ENCODE results near the gene SERPINA6.
"Not testable (repeated sequence)": the region's sequence is repeated elsewhere in the genome, so short reads cannot be mapped to it uniquely, and the experiment has no call there.

The SERPINA6 gene

DNA sequence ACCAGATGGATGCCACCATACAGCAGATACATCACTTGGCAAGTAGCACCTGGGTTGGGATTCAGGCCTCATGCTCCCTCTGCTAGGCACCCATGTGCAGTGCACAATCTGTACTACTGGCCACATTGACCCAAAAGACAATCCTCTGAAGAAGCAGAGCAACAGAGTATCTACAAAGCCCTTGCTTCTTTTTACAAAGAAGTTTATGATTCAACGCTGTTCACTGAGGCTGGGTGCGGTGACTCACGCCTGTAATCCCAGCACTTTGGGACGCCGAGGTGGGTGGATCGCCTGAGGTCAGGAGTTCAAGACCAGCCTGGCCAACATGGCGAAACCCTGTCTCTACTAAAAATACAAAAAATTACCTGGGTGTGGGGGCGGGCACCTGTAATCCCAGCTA lies 31.1 kb upstream of the SERPINA6 start:
- H3K9me3 ChIP-seq (ENCODE audit: control insufficient read depth, low read length); H3K36me3 ChIP-seq (ENCODE audit: control insufficient read depth, insufficient read depth, low read length); H3K4me1 ChIP-seq (ENCODE audit: control insufficient read depth, insufficient read depth, low read length, poor library complexity, severe bottlenecking); H3K4me3 ChIP-seq (ENCODE audit: insufficient read depth, low read depth, low read length, poor library complexity, severe bottlenecking); H3K27me3 ChIP-seq (replicated peaks; ENCODE audit: control insufficient read depth, insufficient read depth, low read length, poor library complexity, severe bottlenecking); DNase-seq; H3K27ac ChIP-seq (ENCODE audit: insufficient read depth, low read length, poor library complexity, severe bottlenecking): not testable (repeated sequence)

DNA sequence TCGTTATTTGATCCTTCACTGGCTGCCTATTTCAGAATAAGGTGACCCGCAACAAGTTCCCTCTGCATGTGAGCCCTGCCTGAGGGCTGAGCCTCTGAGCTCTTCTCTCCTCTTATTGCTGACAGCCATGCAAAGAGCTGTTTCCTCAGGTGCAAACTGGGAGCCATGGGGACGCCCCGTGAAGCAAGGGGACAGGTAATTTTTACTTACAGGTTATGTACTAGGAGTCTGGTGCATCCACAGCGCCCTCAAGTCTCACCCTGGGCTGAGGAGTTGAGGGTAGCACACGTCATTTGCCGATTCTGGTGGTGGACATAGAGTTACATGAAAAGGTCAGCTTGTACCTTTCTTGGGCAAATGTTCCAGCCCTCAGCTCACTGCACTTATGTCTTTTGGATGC lies 26.1 kb upstream of the SERPINA6 start:
- Histone ChIP-seq H3K9me3 (ENCODE audit: control insufficient read depth, low read length) (no peaks in the 10 kb centered on the region), H3K27me3 (replicated peaks; ENCODE audit: control insufficient read depth, insufficient read depth, low read length, poor library complexity, severe bottlenecking) (no peaks in the 10 kb centered on the region), H3K27ac (ENCODE audit: insufficient read depth, low read length, poor library complexity, severe bottlenecking) (no peak overlapping the region), H3K4me3 (ENCODE audit: insufficient read depth, low read depth, low read length, poor library complexity, severe bottlenecking) (no peak overlapping the region), H3K36me3 (ENCODE audit: control insufficient read depth, insufficient read depth, low read length) (no peaks in the 10 kb centered on the region), H3K4me1 (ENCODE audit: control insufficient read depth, insufficient read depth, low read length, poor library complexity, severe bottlenecking) (peaks cover 11% of the 10 kb centered on the region)
- no peak for DNase-seq

DNA sequence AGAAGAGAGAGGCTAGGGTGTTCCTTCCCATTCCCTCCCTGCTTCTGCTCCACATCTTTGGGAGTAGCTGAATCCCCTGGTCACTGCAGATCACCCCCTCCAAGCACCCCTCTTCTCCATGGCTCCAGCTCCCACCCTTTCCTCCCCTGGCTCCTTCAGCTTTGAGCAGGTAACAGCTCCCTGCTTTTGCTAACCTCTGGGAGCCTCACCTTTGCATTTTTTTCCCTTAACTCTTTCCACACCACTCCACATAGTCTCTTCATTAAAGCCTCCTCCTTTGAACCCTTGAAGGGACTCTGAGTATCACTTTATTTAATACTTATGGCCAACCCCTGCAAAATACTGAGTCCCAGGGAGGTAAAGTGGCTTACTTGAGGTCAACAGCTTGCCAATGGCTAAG lies 25.7 kb upstream of the SERPINA6 start:
- no peak for DNase-seq
- Histone ChIP-seq H3K4me3 (ENCODE audit: insufficient read depth, low read depth, low read length, poor library complexity, severe bottlenecking) (no peak overlapping the region), H3K27me3 (replicated peaks; ENCODE audit: control insufficient read depth, insufficient read depth, low read length, poor library complexity, severe bottlenecking) (no peaks in the 10 kb centered on the region), H3K27ac (ENCODE audit: insufficient read depth, low read length, poor library complexity, severe bottlenecking) (no peak overlapping the region), H3K9me3 (ENCODE audit: control insufficient read depth, low read length) (no peaks in the 10 kb centered on the region), H3K4me1 (ENCODE audit: control insufficient read depth, insufficient read depth, low read length, poor library complexity, severe bottlenecking) (peaks cover 11% of the 10 kb centered on the region), H3K36me3 (ENCODE audit: control insufficient read depth, insufficient read depth, low read length) (no peaks in the 10 kb centered on the region)

DNA sequence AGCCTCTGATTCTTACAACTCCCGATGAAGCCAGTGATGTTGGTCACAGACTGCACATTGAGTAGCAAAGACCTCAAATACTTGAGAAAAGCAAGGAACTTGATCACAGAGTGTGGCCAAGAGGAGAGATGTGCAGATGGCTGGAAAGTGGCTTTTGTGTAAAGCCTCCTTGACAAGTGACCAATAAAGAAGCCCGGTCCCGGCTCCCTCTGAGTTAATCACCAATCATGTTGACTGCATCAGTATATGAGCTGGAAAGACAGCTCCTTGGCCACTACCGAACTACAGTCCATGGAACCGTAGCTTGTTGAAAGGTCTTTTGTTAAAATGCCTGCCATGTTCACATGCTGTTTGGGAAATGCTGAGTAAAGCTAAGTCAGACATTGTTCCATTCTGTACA lies 23.7 kb upstream of the SERPINA6 start:
- peaks cover 11% of the 10 kb centered on the region for H3K4me1 ChIP-seq (ENCODE audit: control insufficient read depth, insufficient read depth, low read length, poor library complexity, severe bottlenecking)
- no peak overlapping the region for H3K4me3 ChIP-seq (ENCODE audit: insufficient read depth, low read depth, low read length, poor library complexity, severe bottlenecking)
- no peaks in the 10 kb centered on the region for H3K36me3 ChIP-seq (ENCODE audit: control insufficient read depth, insufficient read depth, low read length)
- no peak for DNase-seq
- peak overlapping the region; percentile 68 for H3K27ac ChIP-seq (ENCODE audit: insufficient read depth, low read length, poor library complexity, severe bottlenecking)
- H3K27me3 ChIP-seq (replicated peaks; ENCODE audit: control insufficient read depth, insufficient read depth, low read length, poor library complexity, severe bottlenecking): no peaks in the 10 kb centered on the region
- no peaks in the 10 kb centered on the region for H3K9me3 ChIP-seq (ENCODE audit: control insufficient read depth, low read length)

DNA sequence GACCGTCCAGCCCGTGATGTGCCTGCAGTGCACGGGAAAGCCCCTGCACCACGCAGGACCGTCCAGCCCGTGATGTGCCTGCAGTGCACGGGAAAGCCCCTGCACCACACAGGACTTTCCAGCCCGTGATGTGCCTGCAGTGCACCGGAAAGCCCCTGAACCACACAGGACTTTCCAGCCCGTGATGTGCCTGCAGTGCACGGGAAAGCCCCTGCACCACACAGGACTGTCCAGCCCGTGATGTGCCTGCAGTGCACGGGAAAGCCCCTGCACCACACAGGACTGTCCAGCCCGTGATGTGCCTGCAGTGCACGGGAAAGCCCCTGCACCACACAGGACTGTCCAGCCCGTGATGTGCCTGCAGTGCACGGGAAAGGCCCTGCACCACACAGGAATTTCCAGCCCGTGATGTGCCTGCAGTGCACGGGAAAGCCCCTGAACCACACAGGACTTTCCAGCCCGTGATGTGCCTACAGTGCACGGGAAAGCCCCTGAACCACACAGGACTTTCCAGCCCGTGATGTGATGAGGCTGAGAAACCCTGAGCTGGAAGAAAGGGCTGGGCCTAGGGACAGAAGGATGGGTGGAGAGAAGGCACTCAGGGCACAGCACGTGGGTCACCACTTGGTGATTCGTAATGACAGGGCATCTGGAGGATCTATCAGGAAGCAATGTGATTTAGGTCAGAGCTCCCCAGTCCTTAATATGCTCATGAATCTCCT lies 23.1 kb upstream of the SERPINA6 start:
- not testable (repeated sequence) for H3K9me3 ChIP-seq (ENCODE audit: control insufficient read depth, low read length); H3K36me3 ChIP-seq (ENCODE audit: control insufficient read depth, insufficient read depth, low read length); H3K4me3 ChIP-seq (ENCODE audit: insufficient read depth, low read depth, low read length, poor library complexity, severe bottlenecking); H3K27me3 ChIP-seq (replicated peaks; ENCODE audit: control insufficient read depth, insufficient read depth, low read length, poor library complexity, severe bottlenecking)
- H3K27ac ChIP-seq (ENCODE audit: insufficient read depth, low read length, poor library complexity, severe bottlenecking): peak overlapping the region; percentile 68
- DNase-seq: peak; percentile 40 to 59 (median 41)
- peaks cover 11% of the 10 kb centered on the region for H3K4me1 ChIP-seq (ENCODE audit: control insufficient read depth, insufficient read depth, low read length, poor library complexity, severe bottlenecking)

DNA sequence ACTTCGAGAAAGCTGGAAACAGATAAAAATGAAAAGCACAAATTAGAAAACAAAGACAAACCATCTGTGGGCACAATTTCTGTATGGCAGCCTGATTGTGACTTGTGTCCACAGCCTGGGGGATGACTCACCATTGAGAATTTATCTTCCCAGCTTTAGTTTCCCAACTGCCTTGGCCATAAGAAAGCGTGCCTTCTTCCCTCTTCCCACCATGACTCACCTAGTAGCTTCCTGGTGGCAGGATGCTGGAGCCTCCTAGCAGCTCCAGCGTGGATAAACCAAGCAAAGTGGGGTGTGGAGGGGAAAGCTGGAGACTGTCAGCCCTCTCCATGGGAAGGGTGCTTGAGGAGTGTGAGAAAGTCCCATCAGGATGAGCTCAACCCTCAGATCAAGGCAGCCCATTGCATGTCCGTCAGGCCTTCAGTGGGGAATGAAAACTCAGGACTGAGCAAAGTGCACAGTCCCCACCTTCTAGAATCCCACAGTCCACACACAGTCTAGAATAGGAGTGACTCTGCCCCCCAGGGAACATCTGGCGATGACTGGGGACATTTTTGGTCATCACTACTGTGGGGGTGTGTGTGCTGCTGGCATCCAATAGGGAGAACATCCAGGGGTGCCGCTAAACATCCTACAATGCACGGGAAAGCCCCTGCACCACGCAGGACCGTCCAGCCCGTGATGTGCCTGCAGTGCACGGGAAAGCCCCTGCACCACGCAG lies 22.4 kb upstream of the SERPINA6 start:
- Histone ChIP-seq H3K27ac (ENCODE audit: insufficient read depth, low read length, poor library complexity, severe bottlenecking) (peak overlapping the region; percentile 59), H3K4me1 (ENCODE audit: control insufficient read depth, insufficient read depth, low read length, poor library complexity, severe bottlenecking) (peaks cover 11% of the 10 kb centered on the region)

DNA sequence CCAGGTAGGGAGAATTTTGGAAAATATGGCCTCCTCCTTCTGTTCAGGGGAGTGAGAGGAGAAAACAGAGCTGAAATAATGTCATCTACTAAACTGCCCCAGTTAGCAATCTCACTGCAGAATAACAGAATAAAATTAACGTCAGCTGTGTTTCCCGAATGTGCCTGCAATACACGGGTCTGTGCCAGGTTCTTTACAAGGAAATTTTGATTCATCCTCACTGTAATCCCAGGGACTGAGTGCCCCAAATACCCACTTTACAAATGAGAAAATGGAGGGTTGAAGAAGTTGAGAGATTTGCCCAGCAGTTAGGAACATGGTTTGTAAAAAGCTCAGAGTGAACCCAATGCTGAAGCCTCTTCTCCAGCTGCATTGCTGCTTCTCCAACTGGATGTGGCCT lies 21.3 kb upstream of the SERPINA6 start:
- Histone ChIP-seq H3K9me3 (ENCODE audit: control insufficient read depth, low read length) (no peaks in the 10 kb centered on the region), H3K4me3 (ENCODE audit: insufficient read depth, low read depth, low read length, poor library complexity, severe bottlenecking) (no peak overlapping the region), H3K4me1 (ENCODE audit: control insufficient read depth, insufficient read depth, low read length, poor library complexity, severe bottlenecking) (peaks cover 11% of the 10 kb centered on the region), H3K27ac (ENCODE audit: insufficient read depth, low read length, poor library complexity, severe bottlenecking) (no peak overlapping the region), H3K36me3 (ENCODE audit: control insufficient read depth, insufficient read depth, low read length) (no peaks in the 10 kb centered on the region), H3K27me3 (replicated peaks; ENCODE audit: control insufficient read depth, insufficient read depth, low read length, poor library complexity, severe bottlenecking) (no peaks in the 10 kb centered on the region)
- no peak for DNase-seq

More for the DNA sequence above, 22.4 kb upstream of the SERPINA6 start:
- peak in 1 of 3 donors; percentile 30 for DNase-seq
- no peaks in the 10 kb centered on the region for H3K27me3 ChIP-seq (replicated peaks; ENCODE audit: control insufficient read depth, insufficient read depth, low read length, poor library complexity, severe bottlenecking)
- H3K4me3 ChIP-seq (ENCODE audit: insufficient read depth, low read depth, low read length, poor library complexity, severe bottlenecking): no peak overlapping the region
- no peaks in the 10 kb centered on the region for H3K36me3 ChIP-seq (ENCODE audit: control insufficient read depth, insufficient read depth, low read length)
- no peaks in the 10 kb centered on the region for H3K9me3 ChIP-seq (ENCODE audit: control insufficient read depth, low read length)

DNA sequence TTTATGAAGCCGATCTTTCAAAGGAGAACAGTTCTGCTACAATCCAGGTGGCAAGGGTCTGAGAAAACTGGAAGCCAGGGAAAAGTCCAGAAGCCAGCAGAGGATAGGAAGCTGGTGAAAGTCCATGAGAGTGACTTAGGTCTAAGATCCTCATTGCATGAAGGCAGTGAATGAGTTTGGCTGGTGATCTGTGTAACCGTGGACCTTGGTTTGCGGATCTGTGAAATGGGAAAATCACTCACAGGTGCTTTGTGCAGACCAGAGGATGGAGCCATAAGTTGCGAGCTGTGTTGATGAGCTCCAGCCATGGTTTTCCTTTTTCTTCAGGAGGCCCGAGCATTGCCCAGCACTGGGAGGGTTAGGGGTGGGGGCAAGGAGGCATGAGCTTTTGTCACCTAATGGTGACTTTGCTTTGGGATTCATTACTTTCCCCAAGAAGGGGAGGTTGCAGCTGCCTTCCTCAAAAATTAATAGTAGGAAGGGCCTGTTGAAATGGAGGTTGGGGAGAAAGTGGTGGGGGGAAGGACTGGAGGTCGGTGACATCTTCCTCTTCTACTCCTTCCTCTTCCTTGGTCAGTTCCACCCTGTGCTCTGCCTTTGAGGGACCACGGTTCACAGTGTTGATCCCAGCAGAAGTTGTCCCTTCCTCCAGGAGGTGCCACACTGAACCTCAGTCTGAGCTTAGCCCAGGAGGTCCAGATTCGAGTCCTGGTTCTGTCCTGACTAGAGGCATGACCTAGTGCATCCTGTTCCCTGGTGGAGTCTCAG lies 20.3 kb upstream of the SERPINA6 start:
- DNase-seq: no peak
- H3K27ac ChIP-seq (ENCODE audit: insufficient read depth, low read length, poor library complexity, severe bottlenecking): no peak overlapping the region
- H3K4me3 ChIP-seq (ENCODE audit: insufficient read depth, low read depth, low read length, poor library complexity, severe bottlenecking): no peak overlapping the region
- H3K36me3 ChIP-seq (ENCODE audit: control insufficient read depth, insufficient read depth, low read length): no peaks in the 10 kb centered on the region
- H3K9me3 ChIP-seq (ENCODE audit: control insufficient read depth, low read length): no peaks in the 10 kb centered on the region
- H3K4me1 ChIP-seq (ENCODE audit: control insufficient read depth, insufficient read depth, low read length, poor library complexity, severe bottlenecking): peaks cover 11% of the 10 kb centered on the region
- no peaks in the 10 kb centered on the region for H3K27me3 ChIP-seq (replicated peaks; ENCODE audit: control insufficient read depth, insufficient read depth, low read length, poor library complexity, severe bottlenecking)

DNA sequence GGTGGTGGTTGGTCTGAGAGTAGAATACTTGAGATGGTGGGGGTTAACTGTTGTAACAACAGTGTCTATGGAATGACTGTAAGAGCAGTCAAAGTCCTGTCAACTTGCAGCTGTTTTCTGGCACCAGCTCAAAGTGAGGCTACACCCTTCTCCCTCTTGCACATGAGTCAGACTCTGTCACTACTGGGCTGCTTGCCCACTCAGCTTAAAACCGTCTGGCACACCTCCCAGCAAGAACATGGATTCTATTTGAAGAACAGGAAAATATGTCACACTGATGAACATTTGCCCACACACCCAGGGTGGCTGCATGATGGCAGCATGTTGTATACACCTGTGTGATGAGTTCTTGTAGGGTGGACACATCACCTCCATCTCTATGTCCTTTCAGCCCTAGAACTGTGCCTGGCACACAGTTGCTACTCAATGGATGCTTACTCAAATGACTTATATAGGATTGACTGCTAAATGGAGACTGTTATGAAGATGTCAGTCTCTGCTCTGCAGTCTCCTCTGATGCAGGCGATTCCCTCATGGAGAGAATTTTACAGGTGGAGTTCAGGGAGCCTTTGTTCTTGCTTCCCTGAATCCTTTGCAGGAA lies 19.3 kb upstream of the SERPINA6 start:
- H3K27me3 ChIP-seq (replicated peaks; ENCODE audit: control insufficient read depth, insufficient read depth, low read length, poor library complexity, severe bottlenecking): no peaks in the 10 kb centered on the region
- H3K27ac ChIP-seq (ENCODE audit: insufficient read depth, low read length, poor library complexity, severe bottlenecking): no peak overlapping the region
- no peaks in the 10 kb centered on the region for H3K9me3 ChIP-seq (ENCODE audit: control insufficient read depth, low read length)
- no peak overlapping the region for H3K4me3 ChIP-seq (ENCODE audit: insufficient read depth, low read depth, low read length, poor library complexity, severe bottlenecking)
- no peaks in the 10 kb centered on the region for H3K36me3 ChIP-seq (ENCODE audit: control insufficient read depth, insufficient read depth, low read length)
- H3K4me1 ChIP-seq (ENCODE audit: control insufficient read depth, insufficient read depth, low read length, poor library complexity, severe bottlenecking): peaks cover 11% of the 10 kb centered on the region
- no peak for DNase-seq
